Cardiac muscle cell (in vitro differentiated cells and primary cell): ENCODE results near the gene PEBP1. TPM values are rescaled to one million over a fixed set of nuclear protein-coding genes. Genes with fewer than 3 reads are reported as not detected.
"Not testable (repeated sequence)": the region's sequence is repeated elsewhere in the genome, so short reads cannot be mapped to it uniquely, and the experiment has no call there.

Source experiments
- DNase-seq, 2 donors: peaks; one replicate each; pipeline versions ENCODE4 v3.0.0 to v3.0.0-alpha.2; 2010 to 2017; ENCODE audit warnings: low read depth in 1 of 2, low spot score in 1 of 2
- H3K27ac ChIP-seq: fragments of 200-600 bp; sonication (generic); 2 replicates; pipeline ENCODE4 v1.5.1; 2016
- H3K27me3 ChIP-seq: fragments of 200-600 bp; sonication (generic); 2 replicates; pipeline ENCODE4 v1.6.0; 2016; ENCODE audit warnings: control low read depth
- H3K36me3 ChIP-seq: fragments of 200-600 bp; sonication (generic); 2 replicates; pipeline ENCODE4 v1.5.1; 2016; ENCODE audit warnings: control low read depth
- H3K4me1 ChIP-seq: fragments of 200-600 bp; sonication (generic); 2 replicates; pipeline ENCODE4 v1.8.1; 2017; ENCODE audit warnings: low read depth, mild to moderate bottlenecking, mixed run types
- H3K4me3 ChIP-seq: fragments of 200-600 bp; sonication (generic); 2 replicates; pipeline ENCODE4 v1.5.1; 2016; ENCODE audit warnings: mild to moderate bottlenecking
- H3K9me3 ChIP-seq: fragments of 200-600 bp; sonication (generic); 2 replicates; pipeline ENCODE4 v1.5.1; 2017; ENCODE audit warnings: low read depth, mild to moderate bottlenecking, control low read depth
- CTCF ChIP-seq: IDR thresholded peaks from 2 replicates; pipeline ENCODE4 v1.5.1; 2012; ENCODE audit warnings: low read depth, mild to moderate bottlenecking, low read length
- polyA plus RNA-seq: library from polyadenylated mRNA; unstranded; fragments of >200 nt; fragmentation: Nextera tagmentation; extraction: Ambion mirVana; gene quantifications from 2 replicates; pipeline ENCODE4 v1.2.1, GENCODE V29; 2016
- total RNA-seq: library from RNA; depleted of rRNA; stranded (reverse); fragments of >200 nt; gene quantifications from 2 replicates; pipeline ENCODE4 v1.2.3, GENCODE V29; 2016

The PEBP1 gene
- total and polyA plus RNA-seq, 2 experiments from 2014 or later: 408 to 468 TPM

GRCh38 chr12:118122264-118122663 lies 13.7 kb upstream of the PEBP1 start:
- TF ChIP-seq CTCF: no peak
- H3K27ac ChIP-seq: no peak overlapping the region
- no peaks in the 10 kb centered on the region for H3K9me3 ChIP-seq

DNA sequence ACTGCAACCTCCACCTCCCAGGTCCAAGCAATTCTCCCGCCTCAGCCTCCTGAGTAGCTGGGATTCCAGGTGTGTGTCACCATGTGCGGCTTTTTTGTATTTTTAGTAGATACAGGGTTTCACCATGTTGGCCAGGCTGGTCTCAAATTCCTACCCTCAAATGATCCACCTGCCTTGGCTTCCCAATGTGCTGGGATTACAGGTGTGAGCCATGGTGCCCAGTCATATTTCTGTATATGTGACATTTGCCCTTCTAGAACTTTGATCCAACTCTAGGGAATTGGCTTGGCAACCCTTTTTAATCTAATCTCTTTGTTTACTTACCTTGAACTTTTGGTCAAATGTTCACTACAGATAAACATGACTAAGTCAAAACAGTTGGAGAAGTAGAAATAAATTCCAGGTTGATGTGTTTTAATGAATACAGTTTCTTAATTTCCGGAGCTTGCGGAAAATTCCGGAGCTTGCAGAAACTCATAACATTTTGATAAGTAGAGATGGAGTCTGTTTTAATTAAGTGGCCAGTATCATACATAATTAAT lies 11.5 kb upstream of the PEBP1 start:
- H3K27me3 ChIP-seq: no peaks in the 10 kb centered on the region
- H3K36me3 ChIP-seq: no peaks in the 10 kb centered on the region
- H3K4me3 ChIP-seq: no peak overlapping the region
- no peak overlapping the region for H3K27ac ChIP-seq
- no peaks in the 10 kb centered on the region for H3K9me3 ChIP-seq
- H3K4me1 ChIP-seq: peaks cover 4% of the 10 kb centered on the region
- no peak for DNase-seq
- no peak for TF ChIP-seq CTCF

More at GRCh38 chr12:118122264-118122663, 13.7 kb upstream of the PEBP1 start:
- no peak for DNase-seq
- H3K36me3 ChIP-seq: no peaks in the 10 kb centered on the region
- H3K4me3 ChIP-seq: no peak overlapping the region
- H3K4me1 ChIP-seq: peaks cover 4% of the 10 kb centered on the region
- no peaks in the 10 kb centered on the region for H3K27me3 ChIP-seq

DNA sequence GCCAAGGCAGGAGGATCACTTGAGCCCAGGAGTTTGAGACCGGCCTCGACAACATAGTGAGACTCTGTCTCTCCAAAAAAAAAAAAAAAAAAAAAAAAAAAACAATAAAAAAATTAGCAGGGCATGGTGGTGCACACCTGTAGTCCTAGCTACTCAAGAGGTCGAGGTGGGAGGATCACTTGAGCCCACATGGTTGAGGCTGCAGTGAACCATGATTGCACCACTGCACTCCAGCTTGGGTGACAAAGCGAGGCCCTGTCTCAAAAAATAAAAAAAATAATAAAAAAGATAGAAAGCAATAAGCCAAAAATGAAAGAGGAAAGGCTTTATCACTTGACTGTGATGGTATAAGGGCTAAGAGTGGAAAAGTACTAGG lies 10.2 kb upstream of the PEBP1 start:
- Histone ChIP-seq H3K4me1 (peaks cover 4% of the 10 kb centered on the region), H3K36me3 (no peaks in the 10 kb centered on the region), H3K4me3 (no peak overlapping the region), H3K27me3 (no peaks in the 10 kb centered on the region), H3K9me3 (no peaks in the 10 kb centered on the region), H3K27ac (no peak overlapping the region)
- TF ChIP-seq CTCF: no peak
- no peak for DNase-seq

- peaks cover under 1% of the 10 kb centered on the region for H3K4me1 ChIP-seq
- H3K27ac ChIP-seq: no peak overlapping the region
- H3K27me3 ChIP-seq: no peaks in the 10 kb centered on the region
- no peaks in the 10 kb centered on the region for H3K36me3 ChIP-seq
- DNase-seq: no peak
- no peak overlapping the region for H3K4me3 ChIP-seq
- TF ChIP-seq CTCF: no peak
- H3K9me3 ChIP-seq: no peaks in the 10 kb centered on the region
Measured at GRCh38 chr12:118126119-118126757, 9.7 kb upstream of the PEBP1 start.

DNA sequence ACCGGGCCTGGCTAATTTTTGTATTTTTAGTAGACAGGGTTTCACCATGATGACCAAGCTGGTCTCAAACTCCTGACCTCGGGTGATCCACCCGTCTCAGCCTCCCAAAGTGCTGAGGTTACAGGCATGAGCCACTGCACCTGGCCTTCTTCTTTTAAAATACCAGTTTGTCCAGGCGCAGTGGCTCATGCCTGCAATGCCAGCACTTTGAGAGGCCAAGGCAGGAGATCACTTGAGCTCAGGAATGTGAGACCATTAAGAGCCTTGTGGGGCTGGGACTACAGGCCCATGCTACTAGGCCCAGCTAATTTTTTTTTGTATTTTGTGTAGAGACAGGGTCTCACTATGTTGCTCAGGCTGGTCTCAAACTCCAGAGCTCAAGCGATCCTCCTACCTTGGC lies 8.1 kb upstream of the PEBP1 start:
- no peak for DNase-seq
- H3K4me3 ChIP-seq: no peak overlapping the region
- TF ChIP-seq CTCF: no peak
- no peak overlapping the region for H3K27ac ChIP-seq
- no peaks in the 10 kb centered on the region for H3K27me3 ChIP-seq
- H3K9me3 ChIP-seq: no peaks in the 10 kb centered on the region
- H3K36me3 ChIP-seq: no peaks in the 10 kb centered on the region
- no peaks in the 10 kb centered on the region for H3K4me1 ChIP-seq

GRCh38 chr12:118129436-118129835 lies 6.5 kb upstream of the PEBP1 start:
- not testable (repeated sequence) for H3K4me1 ChIP-seq, H3K27me3 ChIP-seq, H3K9me3 ChIP-seq, H3K4me3 ChIP-seq, H3K36me3 ChIP-seq, DNase-seq, H3K27ac ChIP-seq
